Neural progenitor cell (in vitro differentiated cells): ENCODE data around the gene GRAMD1B. TPM values are rescaled to one million over a fixed set of nuclear protein-coding genes. Genes with fewer than 3 reads are reported as not detected.

ENCODE experiments used
- DNase-seq: peaks from one replicate; pipeline ENCODE4 v3.0.0-alpha.2; 2016; ENCODE audit warnings: low spot score
- H2AFZ ChIP-seq: fragments of 200-600 bp; sonication (generic); replicated peaks from 2 replicates; pipeline ENCODE4 v1.6.1; 2016; ENCODE audit warnings: antibody characterized with exemption
- H3F3A ChIP-seq: fragments of 200-600 bp; sonication (generic); 2 replicates; pipeline ENCODE4 v1.6.1; 2016; ENCODE audit warnings: antibody characterized with exemption, low read depth
- H3K27ac ChIP-seq: fragments of 200-600 bp; sonication (generic); 2 replicates; pipeline ENCODE4 v1.5.1; 2016; ENCODE audit warnings: mild to moderate bottlenecking
- H3K27me3 ChIP-seq: fragments of 200-600 bp; sonication (generic); 2 replicates; pipeline ENCODE4 v1.6.1; 2016; ENCODE audit warnings: mild to moderate bottlenecking, moderate library complexity
- H3K36me3 ChIP-seq: fragments of 200-600 bp; sonication (generic); 2 replicates; pipeline ENCODE4 v1.5.1; 2016
- H3K4me1 ChIP-seq: fragments of 200-600 bp; sonication (generic); 2 replicates; pipeline ENCODE4 v1.6.1; 2016; ENCODE audit warnings: mixed run types
- H3K4me2 ChIP-seq: fragments of 200-600 bp; sonication (generic); 2 replicates; pipeline ENCODE4 v1.6.1; 2016
- H3K4me3 ChIP-seq: fragments of 200-600 bp; sonication (generic); 2 replicates; pipeline ENCODE4 v1.5.1; 2016
- H3K79me2 ChIP-seq: fragments of 200-600 bp; sonication (generic); 2 replicates; pipeline ENCODE4 v1.6.1; 2016; ENCODE audit warnings: low read depth
- H3K9ac ChIP-seq: fragments of 200-600 bp; sonication (generic); 2 replicates; pipeline ENCODE4 v1.6.1; 2016
- H3K9me3 ChIP-seq: fragments of 200-600 bp; sonication (generic); 2 replicates; pipeline ENCODE4 v1.5.1; 2016; ENCODE audit warnings: low read depth
- H4K20me1 ChIP-seq: fragments of 200-600 bp; sonication (generic); 2 replicates; pipeline ENCODE4 v1.6.1; 2016; ENCODE audit warnings: low read depth
- H3K27ac Mint-ChIP-seq: 3 replicates; pipeline ENCODE4 v1.8.0; 2021; ENCODE audit warnings: mixed read lengths
- H3K27me3 Mint-ChIP-seq: 2 replicates; pipeline ENCODE4 v1.8.0; 2022; ENCODE audit warnings: low read depth, mild to moderate bottlenecking, inconsistent platforms, moderate library complexity, mixed read lengths; ENCODE audit not compliant: insufficient read depth
- H3K36me3 Mint-ChIP-seq: 3 replicates; pipeline ENCODE4 v1.8.0; 2021; ENCODE audit warnings: mixed read lengths
- H3K4me1 Mint-ChIP-seq: 3 replicates; pipeline ENCODE4 v1.8.0; 2021; ENCODE audit warnings: mixed read lengths
- H3K4me3 Mint-ChIP-seq: 3 replicates; pipeline ENCODE4 v1.8.0; 2021; ENCODE audit warnings: mild to moderate bottlenecking, moderate library complexity, mixed read lengths
- H3K9me3 Mint-ChIP-seq: 3 replicates; pipeline ENCODE4 v1.8.0; 2020; ENCODE audit warnings: mixed read lengths
- EZH2 ChIP-seq: fragments of 200-600 bp; sonication (generic); IDR thresholded peaks from 2 replicates; pipeline ENCODE4 v1.6.1; 2017; ENCODE audit warnings: antibody characterized with exemption, mild to moderate bottlenecking, moderate library complexity
- EZH2phosphoT487 ChIP-seq: fragments of 200-600 bp; sonication (generic); IDR thresholded peaks from 2 replicates; pipeline ENCODE4 v1.6.1; 2017; ENCODE audit warnings: antibody characterized with exemption
- total RNA-seq: library from RNA; depleted of rRNA; stranded (reverse); fragments of >200 nt; gene quantifications from 2 replicates; pipeline ENCODE4 v1.2.3, GENCODE V29; 2015; ENCODE audit warnings: low replicate concordance
- TF ChIP-seq, protein P1 (sequence below): fragments of 200-600 bp; sonication (generic); IDR thresholded peaks from 2 replicates; pipeline ENCODE4 v1.5.1; 2017; ENCODE audit warnings: antibody characterized with exemption, mild to moderate bottlenecking

The GRAMD1B gene
- total RNA-seq, 1 donor from 2014 or later: 12.6 TPM

DNA sequence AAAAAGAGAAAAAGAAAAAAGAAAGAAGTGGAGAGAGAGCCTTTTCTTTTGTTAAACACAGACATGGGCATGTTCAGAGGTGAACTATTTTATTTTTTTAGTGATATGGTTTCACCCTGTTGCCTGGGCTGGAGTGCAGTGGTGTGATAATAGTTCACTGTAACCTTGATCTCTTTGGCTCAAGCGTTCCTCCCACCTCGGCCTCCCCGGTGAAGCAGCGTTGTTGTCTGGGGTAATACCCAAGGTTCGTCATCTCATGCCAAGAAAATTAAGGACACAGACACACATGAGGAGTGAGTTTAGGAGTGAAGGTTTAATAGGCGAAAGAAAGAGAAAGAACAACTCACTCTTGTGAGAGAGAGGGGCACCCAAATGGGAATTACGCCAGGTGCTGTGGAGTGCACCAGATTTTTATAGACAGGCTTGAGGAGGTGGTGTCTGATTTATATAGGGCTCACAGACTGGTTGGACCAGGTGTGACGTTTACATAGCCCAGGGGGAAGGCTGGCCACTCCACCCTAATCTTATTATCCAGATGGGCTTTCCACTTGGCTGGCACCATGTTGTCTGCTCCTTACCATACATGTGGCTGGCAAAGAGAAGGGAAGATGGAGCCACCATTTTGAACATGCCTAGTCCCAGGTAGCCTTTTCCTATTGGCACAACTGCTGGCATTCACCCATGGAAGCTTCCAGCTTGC, 42.3 kb downstream of the GRAMD1B start:
- Mint-ChIP-seq H3K4me3 (no peak overlapping the region), H3K27ac (no peak overlapping the region), H3K27me3 (peaks cover 2% of the 10 kb centered on the region), H3K4me1 (peaks cover 22% of the 10 kb centered on the region), H3K9me3 (no peaks in the 10 kb centered on the region), H3K36me3 (peaks cover 6% of the 10 kb centered on the region)
- Histone ChIP-seq H3K4me3 (no peak overlapping the region), H3K9ac (no peak overlapping the region), H2AFZ (no peak overlapping the region), H3K27ac (no peak overlapping the region), H4K20me1 (peaks cover 3% of the 10 kb centered on the region), H3K36me3 (no peaks in the 10 kb centered on the region), H3K27me3 (no peaks in the 10 kb centered on the region), H3K4me2 (no peak overlapping the region), H3K79me2 (peaks cover 3% of the 10 kb centered on the region), H3K9me3 (no peaks in the 10 kb centered on the region), H3K4me1 (peaks cover 13% of the 10 kb centered on the region), H3F3A (no peaks in the 10 kb centered on the region)
- no peak for TF ChIP-seq EZH2
- TF ChIP-seq EZH2phosphoT487: no peak
- TF ChIP-seq, protein P1, sequence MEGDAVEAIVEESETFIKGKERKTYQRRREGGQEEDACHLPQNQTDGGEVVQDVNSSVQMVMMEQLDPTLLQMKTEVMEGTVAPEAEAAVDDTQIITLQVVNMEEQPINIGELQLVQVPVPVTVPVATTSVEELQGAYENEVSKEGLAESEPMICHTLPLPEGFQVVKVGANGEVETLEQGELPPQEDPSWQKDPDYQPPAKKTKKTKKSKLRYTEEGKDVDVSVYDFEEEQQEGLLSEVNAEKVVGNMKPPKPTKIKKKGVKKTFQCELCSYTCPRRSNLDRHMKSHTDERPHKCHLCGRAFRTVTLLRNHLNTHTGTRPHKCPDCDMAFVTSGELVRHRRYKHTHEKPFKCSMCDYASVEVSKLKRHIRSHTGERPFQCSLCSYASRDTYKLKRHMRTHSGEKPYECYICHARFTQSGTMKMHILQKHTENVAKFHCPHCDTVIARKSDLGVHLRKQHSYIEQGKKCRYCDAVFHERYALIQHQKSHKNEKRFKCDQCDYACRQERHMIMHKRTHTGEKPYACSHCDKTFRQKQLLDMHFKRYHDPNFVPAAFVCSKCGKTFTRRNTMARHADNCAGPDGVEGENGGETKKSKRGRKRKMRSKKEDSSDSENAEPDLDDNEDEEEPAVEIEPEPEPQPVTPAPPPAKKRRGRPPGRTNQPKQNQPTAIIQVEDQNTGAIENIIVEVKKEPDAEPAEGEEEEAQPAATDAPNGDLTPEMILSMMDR: no peak
- DNase-seq: no peak

DNA sequence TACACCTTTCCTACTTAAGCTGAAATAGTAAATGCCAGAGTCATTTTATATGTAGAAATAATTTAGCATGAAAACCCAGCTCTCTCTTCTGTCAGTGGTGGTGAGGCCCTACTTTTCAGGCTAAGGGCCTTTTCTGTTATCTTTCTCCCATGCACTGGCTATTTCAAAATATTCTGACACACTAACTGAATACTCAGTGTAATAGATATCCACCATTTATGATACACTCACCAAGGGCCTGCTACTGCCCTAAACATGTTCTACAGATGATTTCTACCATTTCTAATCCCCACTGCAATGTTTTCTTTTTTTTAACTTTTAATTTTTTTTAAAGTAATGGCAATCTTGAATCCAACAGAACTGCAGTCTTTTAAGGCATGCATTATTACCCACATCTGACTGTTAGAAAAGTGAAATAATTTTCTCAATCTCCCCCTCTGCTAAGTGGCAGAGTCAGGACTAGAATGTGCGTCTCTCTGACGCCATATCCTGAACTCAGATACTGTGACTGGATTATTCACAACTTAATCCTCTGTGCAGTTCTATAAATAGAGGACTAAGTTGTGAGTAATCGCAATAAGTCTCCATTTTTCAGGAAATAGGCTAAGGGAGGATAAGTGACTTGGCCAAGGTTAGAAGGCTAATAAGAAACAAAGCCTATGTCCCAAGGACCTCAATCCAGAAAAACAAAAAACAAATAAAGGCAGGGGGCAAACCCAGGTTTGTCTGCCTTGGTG, 44.0 kb downstream of the GRAMD1B start:
- no peaks in the 10 kb centered on the region for H3K9me3 Mint-ChIP-seq
- no peak overlapping the region for H3K9ac ChIP-seq
- no peak overlapping the region for H3K4me3 Mint-ChIP-seq
- no peaks in the 10 kb centered on the region for H3K27me3 ChIP-seq
- no peak overlapping the region for H3K27ac Mint-ChIP-seq
- no peak overlapping the region for H3K27ac ChIP-seq
- H2AFZ ChIP-seq: no peak overlapping the region
- H3K36me3 ChIP-seq: no peaks in the 10 kb centered on the region
- no peak overlapping the region for H3K4me3 ChIP-seq
- no peaks in the 10 kb centered on the region for H3K9me3 ChIP-seq
- peaks cover 11% of the 10 kb centered on the region for H3K4me1 ChIP-seq
- DNase-seq: no peak
- H3K4me1 Mint-ChIP-seq: peaks cover 28% of the 10 kb centered on the region
- H3K36me3 Mint-ChIP-seq: peaks cover 2% of the 10 kb centered on the region
- peaks cover 3% of the 10 kb centered on the region for H4K20me1 ChIP-seq
- H3K4me2 ChIP-seq: no peak overlapping the region
- no peaks in the 10 kb centered on the region for H3F3A ChIP-seq
- H3K27me3 Mint-ChIP-seq: no peaks in the 10 kb centered on the region
- peaks cover 9% of the 10 kb centered on the region for H3K79me2 ChIP-seq
- TF ChIP-seq, protein P1: no peak
- TF ChIP-seq EZH2phosphoT487 (no peak), EZH2 (no peak)

DNA sequence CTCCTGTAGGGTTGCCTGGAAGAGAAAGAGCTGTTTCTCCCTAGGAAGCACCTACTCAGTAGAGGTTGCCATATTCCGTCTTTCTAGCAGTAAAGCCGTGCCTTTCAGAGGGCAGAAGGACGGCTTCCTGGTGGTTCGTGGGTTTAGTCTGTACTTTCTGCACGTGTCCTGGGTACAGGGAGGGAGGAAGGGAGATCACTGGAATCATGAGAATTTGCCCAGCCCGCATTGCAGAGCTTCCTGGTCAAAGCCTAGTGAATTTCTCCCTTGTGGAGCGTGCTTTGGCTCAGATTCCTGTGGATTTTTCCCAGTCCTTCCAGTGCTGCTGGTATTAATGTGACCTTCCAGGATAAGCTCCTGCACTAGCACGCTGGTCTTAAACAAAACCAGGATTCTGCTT, 44.9 kb downstream of the GRAMD1B start:
- Histone ChIP-seq H4K20me1 (peaks cover 3% of the 10 kb centered on the region), H3K9ac (no peak overlapping the region), H3F3A (no peaks in the 10 kb centered on the region), H3K9me3 (no peaks in the 10 kb centered on the region), H3K79me2 (peaks cover 11% of the 10 kb centered on the region), H3K4me1 (peaks cover 8% of the 10 kb centered on the region), H3K27me3 (no peaks in the 10 kb centered on the region), H3K36me3 (no peaks in the 10 kb centered on the region), H3K4me3 (no peak overlapping the region), H3K4me2 (no peak overlapping the region), H3K27ac (no peak overlapping the region), H2AFZ (no peak overlapping the region)
- H3K27ac Mint-ChIP-seq: peak overlapping the region; percentile 70
- H3K36me3 Mint-ChIP-seq: peaks cover 2% of the 10 kb centered on the region
- no peaks in the 10 kb centered on the region for H3K27me3 Mint-ChIP-seq
- DNase-seq: no peak
- H3K4me1 Mint-ChIP-seq: peaks cover 28% of the 10 kb centered on the region
- H3K9me3 Mint-ChIP-seq: no peaks in the 10 kb centered on the region
- no peak for TF ChIP-seq EZH2phosphoT487
- TF ChIP-seq, protein P1: no peak
- no peak for TF ChIP-seq EZH2
- H3K4me3 Mint-ChIP-seq: no peak overlapping the region
